ENCODE results near the gene ADAM12. TPM values are rescaled to one million over a fixed set of nuclear protein-coding genes. Genes with fewer than 3 reads are reported as not detected.
A peak's percentile ranks its signal among the peaks of the same experiment; 100 is the strongest.
"Not testable (repeated sequence)": the region's sequence is repeated elsewhere in the genome, so short reads cannot be mapped to it uniquely, and the experiment has no call there.

Gene ADAM12
- polyA plus RNA-seq, 4 donors = 0.45 to 0.87 TPM; not detected in 2

GRCh38 chr10:126387041-126387921 lies 996 bp downstream of the ADAM12 start:
- peak overlapping the region in 2 of 3 donors; percentile 25 to 41 for H3K4me3 ChIP-seq (ENCODE audit: low read depth in 1 of 3, low read length in 3 of 3)
- DNase-seq = peak; percentile 6 to 56
- WGBS, 3 donors = 3 to 9% (median 4%) methylated on average over 50 of the region's 50 CpGs
- H3K36me3 ChIP-seq (ENCODE audit: control insufficient read depth in 3 of 3, insufficient read depth in 2 of 3, low read depth in 1 of 3, low read length in 3 of 3) = no peaks in the 10 kb centered on the region
- no peak for FAIRE-seq
- H3K27me3 ChIP-seq (ENCODE audit: control insufficient read depth in 3 of 3, insufficient read depth in 3 of 3, low read length in 3 of 3) = peaks cover 5 to 19% (median 6%) of the 10 kb centered on the region in 3 donors
- H3K4me1 ChIP-seq (ENCODE audit: control insufficient read depth in 3 of 3, insufficient read depth in 2 of 3, low read depth in 1 of 3, low read length in 2 of 3) = peaks cover 0 to 4% (median 0%) of the 10 kb centered on the region in 3 donors
- no peak overlapping the region for H3K27ac ChIP-seq (ENCODE audit: low read depth in 1 of 3, low read length in 2 of 3)
- no peaks in the 10 kb centered on the region for H3K9me3 ChIP-seq (ENCODE audit: control insufficient read depth in 2 of 2, insufficient read depth in 1 of 2, low read depth in 1 of 2, low read length in 1 of 2)

- FAIRE-seq (no peak), DNase-seq (no peak)
- no peaks in the 10 kb centered on the region for H3K9me3 ChIP-seq (ENCODE audit: control insufficient read depth in 2 of 2, insufficient read depth in 1 of 2, low read depth in 1 of 2, low read length in 1 of 2)
- H3K36me3 ChIP-seq (ENCODE audit: control insufficient read depth in 3 of 3, insufficient read depth in 2 of 3, low read depth in 1 of 3, low read length in 3 of 3) = no peaks in the 10 kb centered on the region
- 81 to 86% (median 85%) methylated on average over 5 of the region's 5 CpGs for WGBS, 3 donors
- no peak overlapping the region for H3K4me3 ChIP-seq (ENCODE audit: low read depth in 1 of 3, low read length in 3 of 3)
- peaks cover 5 to 17% (median 6%) of the 10 kb centered on the region in 3 donors for H3K27me3 ChIP-seq (ENCODE audit: control insufficient read depth in 3 of 3, insufficient read depth in 3 of 3, low read length in 3 of 3)
- peaks cover 0 to 4% (median 0%) of the 10 kb centered on the region in 3 donors for H3K4me1 ChIP-seq (ENCODE audit: control insufficient read depth in 3 of 3, insufficient read depth in 2 of 3, low read depth in 1 of 3, low read length in 2 of 3)
- no peak overlapping the region for H3K27ac ChIP-seq (ENCODE audit: low read depth in 1 of 3, low read length in 2 of 3)
These were observed 3.9 kb downstream of the ADAM12 start for GRCh38 chr10:126384269-126384873.

- Histone ChIP-seq H3K27ac (ENCODE audit: low read depth in 1 of 3, low read length in 2 of 3) (no peak overlapping the region), H3K36me3 (ENCODE audit: control insufficient read depth in 3 of 3, insufficient read depth in 2 of 3, low read depth in 1 of 3, low read length in 3 of 3) (no peaks in the 10 kb centered on the region), H3K4me3 (ENCODE audit: low read depth in 1 of 3, low read length in 3 of 3) (no peak overlapping the region), H3K9me3 (ENCODE audit: control insufficient read depth in 2 of 2, insufficient read depth in 1 of 2, low read depth in 1 of 2, low read length in 1 of 2) (no peaks in the 10 kb centered on the region), H3K4me1 (ENCODE audit: control insufficient read depth in 3 of 3, insufficient read depth in 2 of 3, low read depth in 1 of 3, low read length in 2 of 3) (no peaks in the 10 kb centered on the region), H3K27me3 (ENCODE audit: control insufficient read depth in 3 of 3, insufficient read depth in 3 of 3, low read length in 3 of 3) (no peaks in the 10 kb centered on the region)
- 82 to 86% (median 83%) methylated on average over 7 of the region's 7 CpGs for WGBS, 3 donors
- no peak for FAIRE-seq
- no peak for DNase-seq
These were observed 7.8 kb downstream of the ADAM12 start for GRCh38 chr10:126380352-126381076.

DNA sequence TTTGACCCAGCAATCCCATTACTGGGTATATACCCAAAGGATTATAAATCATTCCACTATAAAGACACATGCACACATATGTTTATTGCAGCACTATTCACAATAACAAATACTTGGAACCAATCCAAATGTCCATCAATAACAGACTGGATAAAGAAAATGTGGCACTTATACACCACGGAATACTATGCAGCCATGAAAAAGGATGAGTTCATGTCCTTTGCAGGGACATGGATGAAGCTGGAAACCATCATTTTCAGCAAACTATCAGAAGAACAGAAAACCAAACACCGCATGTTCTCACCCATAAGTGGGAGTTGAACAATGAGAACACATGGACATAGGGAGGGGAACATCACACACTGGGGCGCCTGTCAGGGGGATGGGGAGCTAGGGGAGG lies 9.1 kb downstream of the ADAM12 start:
- not testable (repeated sequence) for H3K27me3 ChIP-seq (ENCODE audit: control insufficient read depth in 3 of 3, insufficient read depth in 3 of 3, low read length in 3 of 3); H3K4me1 ChIP-seq (ENCODE audit: control insufficient read depth in 3 of 3, insufficient read depth in 2 of 3, low read depth in 1 of 3, low read length in 2 of 3); H3K9me3 ChIP-seq (ENCODE audit: control insufficient read depth in 2 of 2, insufficient read depth in 1 of 2, low read depth in 1 of 2, low read length in 1 of 2); H3K27ac ChIP-seq (ENCODE audit: low read depth in 1 of 3, low read length in 2 of 3); FAIRE-seq; DNase-seq; H3K4me3 ChIP-seq (ENCODE audit: low read depth in 1 of 3, low read length in 3 of 3); H3K36me3 ChIP-seq (ENCODE audit: control insufficient read depth in 3 of 3, insufficient read depth in 2 of 3, low read depth in 1 of 3, low read length in 3 of 3)
- 88 to 91% (median 91%) methylated on average over 3 of the region's 3 CpGs for WGBS, 3 donors

- Histone ChIP-seq H3K27ac (ENCODE audit: low read depth in 1 of 3, low read length in 2 of 3) (no peak overlapping the region), H3K27me3 (ENCODE audit: control insufficient read depth in 3 of 3, insufficient read depth in 3 of 3, low read length in 3 of 3) (no peaks in the 10 kb centered on the region), H3K9me3 (ENCODE audit: control insufficient read depth in 2 of 2, insufficient read depth in 1 of 2, low read depth in 1 of 2, low read length in 1 of 2) (no peaks in the 10 kb centered on the region), H3K36me3 (ENCODE audit: control insufficient read depth in 3 of 3, insufficient read depth in 2 of 3, low read depth in 1 of 3, low read length in 3 of 3) (no peaks in the 10 kb centered on the region), H3K4me3 (ENCODE audit: low read depth in 1 of 3, low read length in 3 of 3) (no peak overlapping the region), H3K4me1 (ENCODE audit: control insufficient read depth in 3 of 3, insufficient read depth in 2 of 3, low read depth in 1 of 3, low read length in 2 of 3) (no peaks in the 10 kb centered on the region)
- FAIRE-seq = no peak
- DNase-seq = no peak
- WGBS, 3 donors = 33 to 73% (median 43%) methylated on average over 2 of the region's 2 CpGs
These were observed 11.3 kb downstream of the ADAM12 start for GRCh38 chr10:126376956-126377355.

- Histone ChIP-seq H3K27ac (ENCODE audit: low read depth in 1 of 3, low read length in 2 of 3) (no peak overlapping the region), H3K27me3 (ENCODE audit: control insufficient read depth in 3 of 3, insufficient read depth in 3 of 3, low read length in 3 of 3) (no peaks in the 10 kb centered on the region), H3K36me3 (ENCODE audit: control insufficient read depth in 3 of 3, insufficient read depth in 2 of 3, low read depth in 1 of 3, low read length in 3 of 3) (no peaks in the 10 kb centered on the region), H3K4me1 (ENCODE audit: control insufficient read depth in 3 of 3, insufficient read depth in 2 of 3, low read depth in 1 of 3, low read length in 2 of 3) (no peaks in the 10 kb centered on the region), H3K4me3 (ENCODE audit: low read depth in 1 of 3, low read length in 3 of 3) (no peak overlapping the region), H3K9me3 (ENCODE audit: control insufficient read depth in 2 of 2, insufficient read depth in 1 of 2, low read depth in 1 of 2, low read length in 1 of 2) (no peaks in the 10 kb centered on the region)
- FAIRE-seq (no peak), DNase-seq (no peak)
- 76 to 93% (median 78%) methylated on average over 1 of the region's 1 CpG for WGBS, 3 donors
These were observed 12.2 kb downstream of the ADAM12 start for GRCh38 chr10:126375926-126376554.

DNA sequence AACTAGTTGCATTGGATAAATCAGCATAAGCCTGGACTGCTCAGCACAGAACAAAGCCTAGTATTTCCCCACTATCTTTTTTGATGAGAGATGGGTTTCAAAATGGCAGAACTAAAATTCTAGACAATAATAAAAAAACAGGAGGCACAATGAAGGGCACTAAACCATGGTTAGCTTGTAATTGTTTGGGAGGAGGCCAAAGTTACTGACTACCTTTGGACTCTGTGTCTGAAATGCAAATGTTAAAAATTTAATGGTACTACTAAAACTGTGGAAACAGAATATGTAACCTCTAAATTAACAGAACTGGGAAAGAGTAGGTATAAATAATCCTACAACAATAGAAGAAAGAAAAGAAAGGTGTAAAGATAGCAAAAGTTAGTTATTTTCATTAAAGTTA lies 13.0 kb downstream of the ADAM12 start:
- DNase-seq = no peak
- no peaks in the 10 kb centered on the region for H3K4me1 ChIP-seq (ENCODE audit: control insufficient read depth in 3 of 3, insufficient read depth in 2 of 3, low read depth in 1 of 3, low read length in 2 of 3)

DNA sequence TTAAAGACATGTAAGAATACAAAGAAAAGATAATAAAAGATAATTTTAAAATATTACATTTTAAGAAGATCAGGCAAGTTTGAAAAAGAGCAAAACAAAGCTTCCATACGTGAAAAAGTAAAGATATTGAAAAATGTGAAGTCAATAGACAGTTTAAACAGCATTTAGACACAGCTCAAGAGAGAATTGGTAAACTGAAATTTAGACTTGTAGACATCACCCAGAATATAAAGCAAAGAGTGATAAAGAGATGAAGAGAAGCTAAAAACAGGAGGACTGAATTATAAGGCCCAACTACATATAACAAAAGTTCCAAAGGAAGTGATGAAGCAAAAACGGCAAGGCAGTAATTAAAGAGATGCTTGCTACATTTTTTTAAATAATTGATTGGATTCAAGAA lies 13.8 kb downstream of the ADAM12 start:
- H3K4me3 ChIP-seq (ENCODE audit: low read depth in 1 of 3, low read length in 3 of 3) = no peak overlapping the region
- no peak for DNase-seq
- no peak overlapping the region for H3K27ac ChIP-seq (ENCODE audit: low read depth in 1 of 3, low read length in 2 of 3)
- no peaks in the 10 kb centered on the region for H3K27me3 ChIP-seq (ENCODE audit: control insufficient read depth in 3 of 3, insufficient read depth in 3 of 3, low read length in 3 of 3)
- no peaks in the 10 kb centered on the region for H3K4me1 ChIP-seq (ENCODE audit: control insufficient read depth in 3 of 3, insufficient read depth in 2 of 3, low read depth in 1 of 3, low read length in 2 of 3)
- no peaks in the 10 kb centered on the region for H3K9me3 ChIP-seq (ENCODE audit: control insufficient read depth in 2 of 2, insufficient read depth in 1 of 2, low read depth in 1 of 2, low read length in 1 of 2)
- FAIRE-seq = peak; percentile 88
- H3K36me3 ChIP-seq (ENCODE audit: control insufficient read depth in 3 of 3, insufficient read depth in 2 of 3, low read depth in 1 of 3, low read length in 3 of 3) = no peaks in the 10 kb centered on the region
- WGBS, 3 donors = 66 to 85% (median 82%) methylated on average over 2 of the region's 2 CpGs

More for the DNA sequence above, 13.0 kb downstream of the ADAM12 start:
- no peak overlapping the region for H3K27ac ChIP-seq (ENCODE audit: low read depth in 1 of 3, low read length in 2 of 3)
- no peaks in the 10 kb centered on the region for H3K36me3 ChIP-seq (ENCODE audit: control insufficient read depth in 3 of 3, insufficient read depth in 2 of 3, low read depth in 1 of 3, low read length in 3 of 3)
- H3K4me3 ChIP-seq (ENCODE audit: low read depth in 1 of 3, low read length in 3 of 3) = no peak overlapping the region
- no peaks in the 10 kb centered on the region for H3K9me3 ChIP-seq (ENCODE audit: control insufficient read depth in 2 of 2, insufficient read depth in 1 of 2, low read depth in 1 of 2, low read length in 1 of 2)
- no peaks in the 10 kb centered on the region for H3K27me3 ChIP-seq (ENCODE audit: control insufficient read depth in 3 of 3, insufficient read depth in 3 of 3, low read length in 3 of 3)
- no peak for FAIRE-seq
